HEK293 (cell line): Measurements from ENCODE around the gene DCUN1D3.

Source experiments
- CTCF ChIA-PET: fragments of 350-600 bp; formaldehyde crosslinking; extraction: SDS; loops from one replicate; lab custom pipeline; 2021; ENCODE audit warnings: antibody characterized with exemption; lab: Yijun Ruan, JAX
- POLR2A ChIA-PET: fragments of 300-600 bp; formaldehyde crosslinking; extraction: SDS; loops from one replicate; lab custom pipeline; 2020; ENCODE audit warnings: antibody characterized with exemption, inconsistent platforms; lab: Yijun Ruan, JAX
- H3K27ac ChIP-seq: fragments of 200-500 bp; sonication (Bioruptor generic); 2 replicates; pipeline ENCODE4 v1.5.1; 2014; ENCODE audit warnings: low read depth, low read length, control low read depth, inconsistent platforms; ENCODE audit errors: extremely low read depth
- H3K36me3 ChIP-seq, 2 experiments: fragments of 200-500 bp in 1 of 2; sonication (Bioruptor generic) in 1 of 2; 1 replicate in 1 of 2; 2 replicates in 1 of 2; pipeline ENCODE4 v1.5.1; 2014 to 2017; ENCODE audit warnings: inconsistent platforms in 2 of 2, low read length in 2 of 2; ENCODE audit not compliant: control insufficient read depth in 2 of 2, insufficient read depth in 1 of 2
- H3K4me1 ChIP-seq: fragments of 200-500 bp; sonication (Bioruptor generic); 2 replicates; pipeline ENCODE4 v1.5.1; 2014; ENCODE audit warnings: mild to moderate bottlenecking, low read length, inconsistent platforms; ENCODE audit not compliant: control insufficient read depth, insufficient read depth
- H3K4me3 ChIP-seq: 2 replicates; pipeline ENCODE4 v1.5.1; 2011; ENCODE audit warnings: low read depth, mild to moderate bottlenecking, control low read depth, low read length, moderate library complexity
- H3K9me3 ChIP-seq: fragments of 200-500 bp; sonication (Bioruptor generic); 2 replicates; pipeline ENCODE4 v1.5.1; 2014; ENCODE audit warnings: low read depth, low read length, inconsistent platforms; ENCODE audit not compliant: control insufficient read depth, insufficient read depth
- EGR2 ChIP-seq: fragments of 450-650 bp; formaldehyde crosslinking; IDR thresholded peaks from 2 replicates; pipeline ENCODE4 v1.5.1; 2016; ENCODE audit warnings: low read depth, missing biosample characterization, missing genetic modification characterization
- GFI1B ChIP-seq: fragments of 450-650 bp; formaldehyde crosslinking; IDR thresholded peaks from 2 replicates; pipeline ENCODE4 v1.5.1; 2016; ENCODE audit warnings: missing biosample characterization, missing genetic modification characterization
- GLI2 ChIP-seq: fragments of 450-650 bp; formaldehyde crosslinking; IDR thresholded peaks from 2 replicates; pipeline ENCODE4; 2017; ENCODE audit warnings: missing biosample characterization, missing genetic modification characterization, low read depth, borderline replicate concordance
- HOXC10 ChIP-seq: sonication (generic); formaldehyde crosslinking; IDR thresholded peaks from 2 replicates; pipeline ENCODE4 v1.8.1; 2023; ENCODE audit warnings: mild to moderate bottlenecking, missing genetic modification reagents
- HOXD13 ChIP-seq: sonication (generic); formaldehyde crosslinking; IDR thresholded peaks from 2 replicates; pipeline ENCODE4 v1.8.0; 2022; ENCODE audit warnings: missing genetic modification reagents, borderline replicate concordance
- KLF9 ChIP-seq: fragments of 450-650 bp; formaldehyde crosslinking; IDR thresholded peaks from 2 replicates; pipeline ENCODE4 v1.5.1; 2016; ENCODE audit warnings: missing biosample characterization, missing genetic modification characterization, low read depth
- PRDM10 ChIP-seq: fragments of 450-650 bp; formaldehyde crosslinking; IDR thresholded peaks from 2 replicates; pipeline ENCODE4 v1.5.1; 2016; ENCODE audit warnings: missing biosample characterization, missing genetic modification characterization
- SCRT1 ChIP-seq: fragments of 450-650 bp; formaldehyde crosslinking; IDR thresholded peaks from 2 replicates; pipeline ENCODE4 v1.5.1; 2016; ENCODE audit warnings: missing biosample characterization, missing genetic modification characterization, borderline replicate concordance
- SCRT2 ChIP-seq: fragments of 450-650 bp; formaldehyde crosslinking; IDR thresholded peaks from 2 replicates; pipeline ENCODE4 v1.5.1; 2016; ENCODE audit warnings: missing biosample characterization, missing genetic modification characterization
- ZBTB1 ChIP-seq: fragments of 450-650 bp; formaldehyde crosslinking; IDR thresholded peaks from 2 replicates; pipeline ENCODE4 v1.5.1; 2016; ENCODE audit warnings: missing biosample characterization, missing genetic modification characterization
- ZBTB11 ChIP-seq: fragments of 450-650 bp; formaldehyde crosslinking; conservative IDR thresholded peaks from 2 replicates; pipeline ENCODE4 v1.5.1; 2016; ENCODE audit warnings: low read depth, missing biosample characterization, missing genetic modification characterization
- ZBTB7A ChIP-seq: fragments of 450-650 bp; formaldehyde crosslinking; IDR thresholded peaks from 2 replicates; pipeline ENCODE4 v1.5.1; 2016; ENCODE audit warnings: low read depth, missing biosample characterization, missing genetic modification characterization
- ZFP41 ChIP-seq: fragments of 450-650 bp; formaldehyde crosslinking; IDR thresholded peaks from 2 replicates; pipeline ENCODE4 v1.5.1; 2016; ENCODE audit warnings: missing biosample characterization, missing genetic modification characterization, borderline replicate concordance
- ZNF138 ChIP-seq: fragments of 450-650 bp; formaldehyde crosslinking; IDR thresholded peaks from 2 replicates; pipeline ENCODE4 v1.5.1; 2016; ENCODE audit warnings: missing biosample characterization, missing genetic modification characterization, borderline replicate concordance
- ZNF155 ChIP-seq: fragments of 450-650 bp; formaldehyde crosslinking; IDR thresholded peaks from 2 replicates; pipeline ENCODE4 v1.5.1; 2016; ENCODE audit warnings: missing biosample characterization, missing genetic modification characterization
- ZNF221 ChIP-seq: fragments of 450-650 bp; formaldehyde crosslinking; IDR thresholded peaks from 2 replicates; pipeline ENCODE4 v1.5.1; 2017; ENCODE audit warnings: missing biosample characterization, missing genetic modification characterization, borderline replicate concordance
- ZNF292 ChIP-seq: fragments of 450-650 bp; formaldehyde crosslinking; IDR thresholded peaks from 2 replicates; pipeline ENCODE4 v1.5.1; 2016; ENCODE audit warnings: low read depth, missing biosample characterization, missing genetic modification characterization, borderline replicate concordance
- ZNF391 ChIP-seq: fragments of 450-650 bp; formaldehyde crosslinking; IDR thresholded peaks from 2 replicates; pipeline ENCODE4 v1.5.1; 2016; ENCODE audit warnings: low read depth, missing biosample characterization, missing genetic modification characterization, borderline replicate concordance
- ZNF621 ChIP-seq: fragments of 450-650 bp; formaldehyde crosslinking; IDR thresholded peaks from 2 replicates; pipeline ENCODE4 v1.5.1; 2017; ENCODE audit warnings: missing biosample characterization, missing genetic modification characterization
- ZNF623 ChIP-seq: fragments of 450-650 bp; formaldehyde crosslinking; IDR thresholded peaks from 2 replicates; pipeline ENCODE4 v1.5.1; 2016; ENCODE audit warnings: missing biosample characterization, missing genetic modification characterization
- ZNF658 ChIP-seq: fragments of 450-650 bp; formaldehyde crosslinking; IDR thresholded peaks from 2 replicates; pipeline ENCODE4; 2016; ENCODE audit warnings: missing biosample characterization, missing genetic modification characterization
- ZNF707 ChIP-seq: fragments of 450-650 bp; formaldehyde crosslinking; IDR thresholded peaks from 2 replicates; pipeline ENCODE4 v1.5.1; 2016; ENCODE audit warnings: missing biosample characterization, missing genetic modification characterization
- ZSCAN30 ChIP-seq: fragments of 450-650 bp; IDR thresholded peaks from 2 replicates; pipeline ENCODE4 v1.5.1; 2018; ENCODE audit warnings: missing biosample characterization, mild to moderate bottlenecking, missing genetic modification characterization, moderate library complexity
- TF ChIP-seq, protein P1 (sequence below): fragments of 450-650 bp; formaldehyde crosslinking; IDR thresholded peaks from 2 replicates; pipeline ENCODE4 v1.5.1; 2016; ENCODE audit warnings: missing biosample characterization, missing genetic modification characterization

DCUN1D3 gene

DNA sequence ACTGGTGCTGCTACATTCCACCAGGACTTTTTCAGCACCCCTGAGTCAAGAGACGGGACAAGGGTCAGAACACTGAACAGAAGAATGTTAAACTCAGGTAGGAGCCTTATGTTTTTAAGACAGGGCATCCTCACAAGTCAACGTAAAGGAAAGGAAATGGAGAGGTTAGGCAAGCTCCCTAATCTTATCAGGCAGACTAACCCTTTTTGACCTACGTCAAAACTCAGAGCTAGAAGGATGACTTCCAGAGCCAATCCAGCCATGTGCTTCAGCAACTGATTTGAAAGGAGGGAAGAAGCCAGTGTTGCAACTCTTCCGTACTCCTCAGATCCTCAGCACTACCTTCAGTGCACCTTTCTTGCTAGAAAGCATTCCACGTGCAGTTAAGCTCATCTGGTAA lies 47.0 kb downstream of the DCUN1D3 start:
- H3K4me3 ChIP-seq = no peak overlapping the region
- H3K36me3 ChIP-seq = peaks cover 0 to 60% of the 10 kb centered on the region in 2 experiments; a peak in 1 of 3 replicates
- H3K27ac ChIP-seq = no peak overlapping the region
- ChIA-PET CTCF (interaction anchor here (0.7 to 1.3 kb wide), 3 partner anchors 9 to 148 kb away, joined by 3 read pairs; no protein-coding TSS in a partner anchor), POLR2A (no interaction called here)
- TF ChIP-seq ZSCAN30 (tag by site-specific recombination) (no peak), PRDM10 (tag by site-specific recombination) (no peak), ZNF391 (tag by site-specific recombination) (no peak), ZBTB7A (tag by site-specific recombination) (no peak), KLF9 (tag by site-specific recombination) (no peak), ZNF155 (tag by site-specific recombination) (no peak), ZNF707 (no peak), ZFP41 (tag by site-specific recombination) (no peak), GLI2 (no peak), ZBTB1 (no peak), ZNF658 (tag by site-specific recombination) (no peak), HOXD13 (CRISPR knock-in tag) (no peak), ZBTB11 (no peak), ZNF621 (no peak), SCRT1 (no peak), ZNF138 (tag by site-specific recombination) (no peak), HOXC10 (CRISPR knock-in tag) (no peak), EGR2 (no peak), ZNF221 (tag by site-specific recombination) (no peak)
- no peaks in the 10 kb centered on the region for H3K4me1 ChIP-seq
- no peaks in the 10 kb centered on the region for H3K9me3 ChIP-seq

- Histone ChIP-seq H3K36me3 (peaks cover 0 to 70% of the 10 kb centered on the region in 2 experiments; a peak in 2 of 3 replicates), H3K4me1 (no peaks in the 10 kb centered on the region), H3K27ac (no peak overlapping the region), H3K4me3 (no peak overlapping the region), H3K9me3 (no peaks in the 10 kb centered on the region)
- ChIA-PET CTCF (interaction anchor here (0.6 to 5.3 kb wide), 12 partner anchors 10 to 1467 kb away, joined by 3 to 44 read pairs (median 4); no protein-coding TSS in a partner anchor), POLR2A (interaction anchor here (0.5 kb wide), 1 partner anchor 1184 kb away, joined by 5 read pairs; no protein-coding TSS in a partner anchor)
- TF ChIP-seq ZNF221 (tag by site-specific recombination) = no peak
- TF ChIP-seq, protein P1, sequence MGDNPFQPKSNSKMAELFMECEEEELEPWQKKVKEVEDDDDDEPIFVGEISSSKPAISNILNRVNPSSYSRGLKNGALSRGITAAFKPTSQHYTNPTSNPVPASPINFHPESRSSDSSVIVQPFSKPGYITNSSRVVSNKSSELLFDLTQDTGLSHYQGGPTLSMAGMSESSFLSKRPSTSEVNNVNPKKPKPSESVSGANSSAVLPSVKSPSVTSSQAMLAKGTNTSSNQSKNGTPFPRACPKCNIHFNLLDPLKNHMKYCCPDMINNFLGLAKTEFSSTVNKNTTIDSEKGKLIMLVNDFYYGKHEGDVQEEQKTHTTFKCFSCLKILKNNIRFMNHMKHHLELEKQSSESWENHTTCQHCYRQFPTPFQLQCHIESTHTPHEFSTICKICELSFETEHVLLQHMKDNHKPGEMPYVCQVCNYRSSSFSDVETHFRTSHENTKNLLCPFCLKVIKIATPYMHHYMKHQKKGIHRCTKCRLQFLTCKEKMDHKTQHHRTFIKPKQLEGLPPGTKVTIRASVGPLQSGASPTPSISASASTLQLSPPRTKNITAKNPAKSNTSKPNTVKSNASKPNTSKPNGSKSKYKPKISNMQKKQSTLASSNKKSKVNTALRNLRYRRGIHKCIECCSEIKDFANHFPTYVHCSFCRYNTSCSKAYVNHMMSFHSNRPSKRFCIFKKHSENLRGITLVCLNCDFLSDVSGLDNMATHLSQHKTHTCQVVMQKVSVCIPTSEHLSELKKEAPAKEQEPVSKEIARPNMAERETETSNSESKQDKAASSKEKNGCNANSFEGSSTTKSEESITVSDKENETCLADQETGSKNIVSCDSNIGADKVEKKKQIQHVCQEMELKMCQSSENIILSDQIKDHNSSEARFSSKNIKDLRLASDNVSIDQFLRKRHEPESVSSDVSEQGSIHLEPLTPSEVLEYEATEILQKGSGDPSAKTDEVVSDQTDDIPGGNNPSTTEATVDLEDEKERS = no peak
- no peak for TF ChIP-seq ZBTB7A (tag by site-specific recombination)
- TF ChIP-seq SCRT2 (tag by site-specific recombination) = no peak
- no peak for TF ChIP-seq ZNF623
- TF ChIP-seq GFI1B = no peak
- no peak for TF ChIP-seq ZNF292 (tag by site-specific recombination)
These were observed 48.6 kb downstream of the DCUN1D3 start for GRCh38 chr16:20851601-20852000.
